Fibroblast of lung (primary cell): ENCODE measurements around the gene AP2A2.

ENCODE experiments used
- CTCF ChIP-seq, 2 donors: IDR thresholded peaks in 1 of 2; conservative IDR thresholded peaks in 1 of 2; 1 replicate in 1 of 2; 2 replicates in 1 of 2; pipeline ENCODE4 v1.5.1; 2011 to 2012; ENCODE audit warnings: low read length in 2 of 2, control low read depth in 1 of 2, inconsistent platforms in 1 of 2, low read depth in 1 of 2, mild to moderate bottlenecking in 1 of 2
- EZH2 ChIP-seq: IDR thresholded peaks from 2 replicates; pipeline ENCODE4 v1.5.1; 2012; ENCODE audit warnings: low read length, control low read depth, mild to moderate bottlenecking; ENCODE audit errors: missing control alignments

GRCh38 chr11:1008001-1008802, 82.5 kb downstream of the AP2A2 start:
- no peak for TF ChIP-seq CTCF (conservative IDR thresholded peaks at IDR 0.05 in 1 of 2, IDR thresholded peaks at IDR 0.05 in 1 of 2; ENCODE audit: low read depth in 1 of 2, low read length in 2 of 2)
- no peak for TF ChIP-seq EZH2
